NB4 (cell line): ENCODE data around the gene STAB1.

Experiments
- MYC ChIP-seq: IDR thresholded peaks from 2 replicates; pipeline ENCODE4 v1.6.1; 2011; ENCODE audit warnings: low read depth, low read length
- POLR2A ChIP-seq: IDR thresholded peaks from 2 replicates; pipeline ENCODE4 v1.6.1; 2011; ENCODE audit warnings: mild to moderate bottlenecking; ENCODE audit not compliant: insufficient read length; ENCODE audit errors: extremely low read depth
- TF ChIP-seq, protein P1 (sequence below): IDR thresholded peaks from one replicate; pipeline ENCODE4 v1.5.1; 2012; ENCODE audit warnings: low read depth, low read length

DNA sequence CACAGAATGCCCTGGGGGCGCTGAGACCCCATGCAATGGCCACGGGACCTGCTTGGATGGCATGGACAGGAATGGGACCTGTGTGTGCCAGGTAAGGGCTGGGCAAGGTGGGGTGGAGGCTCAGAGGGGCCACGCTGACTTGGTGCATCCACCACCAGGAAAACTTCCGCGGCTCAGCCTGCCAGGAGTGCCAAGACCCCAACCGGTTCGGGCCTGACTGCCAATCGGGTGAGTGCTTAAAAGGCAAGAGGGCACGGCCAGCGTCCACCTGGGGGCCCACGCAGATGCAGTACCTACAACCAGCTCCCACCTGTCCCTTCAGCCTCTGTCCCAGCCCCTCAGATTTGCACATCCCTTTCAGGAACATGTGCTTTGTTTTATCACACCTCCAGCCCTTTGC is 6.9 kb downstream of the STAB1 start:
- TF ChIP-seq, protein P1, sequence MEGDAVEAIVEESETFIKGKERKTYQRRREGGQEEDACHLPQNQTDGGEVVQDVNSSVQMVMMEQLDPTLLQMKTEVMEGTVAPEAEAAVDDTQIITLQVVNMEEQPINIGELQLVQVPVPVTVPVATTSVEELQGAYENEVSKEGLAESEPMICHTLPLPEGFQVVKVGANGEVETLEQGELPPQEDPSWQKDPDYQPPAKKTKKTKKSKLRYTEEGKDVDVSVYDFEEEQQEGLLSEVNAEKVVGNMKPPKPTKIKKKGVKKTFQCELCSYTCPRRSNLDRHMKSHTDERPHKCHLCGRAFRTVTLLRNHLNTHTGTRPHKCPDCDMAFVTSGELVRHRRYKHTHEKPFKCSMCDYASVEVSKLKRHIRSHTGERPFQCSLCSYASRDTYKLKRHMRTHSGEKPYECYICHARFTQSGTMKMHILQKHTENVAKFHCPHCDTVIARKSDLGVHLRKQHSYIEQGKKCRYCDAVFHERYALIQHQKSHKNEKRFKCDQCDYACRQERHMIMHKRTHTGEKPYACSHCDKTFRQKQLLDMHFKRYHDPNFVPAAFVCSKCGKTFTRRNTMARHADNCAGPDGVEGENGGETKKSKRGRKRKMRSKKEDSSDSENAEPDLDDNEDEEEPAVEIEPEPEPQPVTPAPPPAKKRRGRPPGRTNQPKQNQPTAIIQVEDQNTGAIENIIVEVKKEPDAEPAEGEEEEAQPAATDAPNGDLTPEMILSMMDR = no peak
- TF ChIP-seq MYC (no peak), POLR2A (no peak)
